Endothelial cell of umbilical vein (primary cell): Measurements from ENCODE around the gene MORN5.

Experiments
- CTCF ChIP-seq, 2 donors: IDR thresholded peaks; 1 replicate in 1 of 2; 2 replicates in 1 of 2; pipeline ENCODE4 v1.5.1; 2011; ENCODE audit warnings: low read length in 2 of 2, mild to moderate bottlenecking in 2 of 2, moderate library complexity in 2 of 2, control low read depth in 1 of 2, inconsistent platforms in 1 of 2, low read depth in 1 of 2; ENCODE audit not compliant: insufficient read depth in 1 of 2; ENCODE audit errors: extremely low read depth in 1 of 2
- EZH2 ChIP-seq: IDR thresholded peaks from 2 replicates; pipeline ENCODE4 v1.6.1; 2012; ENCODE audit warnings: borderline replicate concordance, low read depth, mild to moderate bottlenecking, moderate library complexity, low read length, inconsistent platforms; ENCODE audit not compliant: severe bottlenecking
- FOS ChIP-seq: IDR thresholded peaks from 2 replicates; pipeline ENCODE4 v1.6.1; 2011; ENCODE audit warnings: mild to moderate bottlenecking, low read length, moderate library complexity, borderline replicate concordance; ENCODE audit not compliant: insufficient read depth
- GATA2 ChIP-seq: IDR thresholded peaks from 2 replicates; pipeline ENCODE4 v1.7.0; 2011; ENCODE audit warnings: low read depth, mild to moderate bottlenecking, moderate library complexity, mixed read lengths, low read length; ENCODE audit not compliant: insufficient read length, insufficient read depth
- MAX ChIP-seq: IDR thresholded peaks from 2 replicates; pipeline ENCODE4 v1.6.1; 2011; ENCODE audit not compliant: insufficient read depth, insufficient read length
- MYC ChIP-seq: IDR thresholded peaks from one replicate; pipeline ENCODE4 v1.6.1; 2011; ENCODE audit warnings: mild to moderate bottlenecking, low read depth, low read length
- POLR2A ChIP-seq: IDR thresholded peaks from 2 replicates; pipeline ENCODE4 v1.6.1; 2012; ENCODE audit warnings: low read depth, mild to moderate bottlenecking, control low read depth, low read length

GRCh38 chr9:122204491-122204890, 44.8 kb downstream of the MORN5 start:
- TF ChIP-seq POLR2A (no peak), CTCF (IDR thresholded peaks at IDR 0.05; ENCODE audit: extremely low read depth in 1 of 2, insufficient read depth in 1 of 2, low read depth in 1 of 2, low read length in 2 of 2) (no peak), MYC (no peak), EZH2 (no peak), MAX (no peak), GATA2 (no peak), FOS (no peak)
